Progenitor cell of endocrine pancreas (in vitro differentiated cells): ENCODE data around the gene ATP23. TPM values are rescaled to one million over a fixed set of nuclear protein-coding genes. Genes with fewer than 3 reads are reported as not detected.

Experiments used
- DNase-seq: peaks from one replicate; pipeline ENCODE4 v3.0.0; 2021; ENCODE audit warnings: low spot score; ENCODE audit not compliant: unreplicated experiment
- H3K27ac Mint-ChIP-seq: 2 replicates; pipeline ENCODE4 v1.8.0; 2021; ENCODE audit warnings: mild to moderate bottlenecking, moderate library complexity, mixed read lengths
- H3K27me3 Mint-ChIP-seq: 2 replicates; pipeline ENCODE4 v1.8.0; 2021; ENCODE audit warnings: mixed read lengths
- H3K36me3 Mint-ChIP-seq: 2 replicates; pipeline ENCODE4 v1.8.0; 2022; ENCODE audit warnings: mixed read lengths; ENCODE audit not compliant: insufficient read depth
- H3K4me1 Mint-ChIP-seq: 2 replicates; pipeline ENCODE4 v1.8.0; 2021; ENCODE audit warnings: low read depth, mixed read lengths
- H3K4me3 Mint-ChIP-seq: 2 replicates; pipeline ENCODE4 v1.8.0; 2021; ENCODE audit warnings: low read depth, mild to moderate bottlenecking, moderate library complexity, mixed read lengths
- H3K9me3 Mint-ChIP-seq: 2 replicates; pipeline ENCODE4 v1.8.0; 2021; ENCODE audit warnings: low read depth, mixed read lengths
- CTCF ChIP-seq: fragments of 200-600 bp; sonication (generic); IDR thresholded peaks from one replicate; pipeline ENCODE4 v1.5.0; 2021; ENCODE audit warnings: antibody characterized with exemption, mild to moderate bottlenecking; ENCODE audit not compliant: unreplicated experiment
- total RNA-seq: library from RNA; stranded (reverse); gene quantifications from 2 replicates; pipeline ENCODE4 v1.2.1, GENCODE V29; 2021

ATP23 gene
- total RNA-seq, 1 donor from 2014 or later = 6.0 TPM

- peak overlapping the region; percentile 66 for H3K4me3 Mint-ChIP-seq
- no peaks in the 10 kb centered on the region for H3K9me3 Mint-ChIP-seq
- peak overlapping the region; percentile 37 for H3K27ac Mint-ChIP-seq
- TF ChIP-seq CTCF = no peak
- H3K4me1 Mint-ChIP-seq = peaks cover 15% of the 10 kb centered on the region
- peaks cover 59% of the 10 kb centered on the region for H3K27me3 Mint-ChIP-seq
- H3K36me3 Mint-ChIP-seq = no peaks in the 10 kb centered on the region
- DNase-seq = no peak
These were observed 45.8 kb upstream of the ATP23 start for GRCh38 chr12:57895389-57896114.

- Mint-ChIP-seq H3K9me3 (no peaks in the 10 kb centered on the region), H3K27me3 (peaks cover 55% of the 10 kb centered on the region), H3K4me1 (peaks cover 15% of the 10 kb centered on the region), H3K27ac (peak overlapping the region; percentile 37), H3K4me3 (peak overlapping the region; percentile 66), H3K36me3 (no peaks in the 10 kb centered on the region)
- DNase-seq = no peak
- TF ChIP-seq CTCF = no peak
These were observed 45.3 kb upstream of the ATP23 start for GRCh38 chr12:57896115-57896433.

GRCh38 chr12:57896434-57897201 lies 44.7 kb upstream of the ATP23 start:
- Mint-ChIP-seq H3K27ac (peak overlapping the region; percentile 77), H3K27me3 (peaks cover 53% of the 10 kb centered on the region), H3K4me3 (peak overlapping the region; percentile 78), H3K36me3 (no peaks in the 10 kb centered on the region), H3K4me1 (peaks cover 15% of the 10 kb centered on the region), H3K9me3 (no peaks in the 10 kb centered on the region)
- peak; percentile 42 for DNase-seq
- no peak for TF ChIP-seq CTCF

GRCh38 chr12:57897286-57897974 lies 43.9 kb upstream of the ATP23 start:
- Mint-ChIP-seq H3K4me1 (peaks cover 15% of the 10 kb centered on the region), H3K27ac (peak overlapping the region; percentile 77)

More at GRCh38 chr12:57897286-57897974, 43.9 kb upstream of the ATP23 start:
- no peaks in the 10 kb centered on the region for H3K36me3 Mint-ChIP-seq
- no peak for TF ChIP-seq CTCF
- H3K27me3 Mint-ChIP-seq = peaks cover 45% of the 10 kb centered on the region
- H3K9me3 Mint-ChIP-seq = no peaks in the 10 kb centered on the region
- DNase-seq = no peak
- H3K4me3 Mint-ChIP-seq = peak overlapping the region; percentile 78
